ENCODE results near the gene SLC4A5. TPM values are rescaled to one million over a fixed set of nuclear protein-coding genes. Genes with fewer than 3 reads are reported as not detected.

Gene SLC4A5
- total RNA-seq, 1 experiment from 2014 or later: 0.08 TPM

- Histone ChIP-seq H3K4me3 (no peak overlapping the region), H3K9me3 (replicated peaks) (no peaks in the 10 kb centered on the region), H3K27ac (no peak overlapping the region), H3K36me3 (no peaks in the 10 kb centered on the region), H3K27me3 (peaks cover 6% of the 10 kb centered on the region; the same call in 1 of the 2 replicates), H3K4me1 (no peaks in the 10 kb centered on the region; the same call in 1 of the 2 replicates)
- no peak for DNase-seq
Observed at GRCh38 chr2:74316627-74317295, 26.5 kb downstream of the SLC4A5 start.

DNA sequence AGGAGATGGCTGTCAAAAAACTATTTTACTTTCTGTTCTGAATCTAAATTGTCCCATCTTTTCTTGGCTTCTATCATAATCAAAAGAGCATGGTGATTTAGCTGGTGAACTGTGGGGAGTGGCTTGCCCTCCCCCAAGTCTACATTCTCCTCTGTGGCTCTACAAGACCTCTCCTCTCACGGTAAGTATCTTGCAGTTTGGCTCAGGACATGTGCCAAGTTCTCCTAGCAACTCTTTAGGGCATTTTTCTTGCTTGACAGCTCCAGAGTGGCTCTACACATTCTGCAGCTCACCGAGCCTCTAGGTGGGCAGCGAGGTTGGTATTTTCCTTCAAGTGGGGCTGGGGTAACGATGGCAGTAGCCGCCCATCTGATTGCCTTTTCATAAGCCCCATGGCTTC is 29.1 kb downstream of the SLC4A5 start:
- Histone ChIP-seq H3K27ac (no peak overlapping the region), H3K4me1 (no peaks in the 10 kb centered on the region; the same call in 1 of the 2 replicates), H3K4me3 (no peak overlapping the region), H3K36me3 (no peaks in the 10 kb centered on the region), H3K9me3 (replicated peaks) (no peaks in the 10 kb centered on the region), H3K27me3 (peaks cover 6% of the 10 kb centered on the region; the same call in 1 of the 2 replicates)
- DNase-seq: no peak

DNA sequence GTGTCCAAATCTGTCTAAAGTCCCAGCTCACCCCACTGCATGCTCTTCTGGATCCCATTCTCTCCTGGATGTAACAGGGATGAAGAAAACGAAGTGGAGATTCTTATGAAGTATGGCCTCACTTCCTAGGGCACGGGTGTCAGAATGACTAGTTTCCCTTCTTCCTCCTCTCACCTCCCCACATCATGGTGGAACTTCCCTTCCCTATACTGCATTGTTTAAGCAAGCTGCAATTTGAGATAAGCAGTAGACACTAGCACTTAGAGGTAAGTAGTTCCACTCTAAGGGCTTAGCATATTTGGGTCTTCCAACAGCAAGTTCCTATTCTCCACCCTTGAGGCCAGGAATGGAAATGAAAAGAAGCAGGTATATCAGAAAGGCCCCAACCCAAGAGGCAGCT is 29.7 kb downstream of the SLC4A5 start:
- Histone ChIP-seq H3K27me3 (peaks cover 6% of the 10 kb centered on the region; the same call in 1 of the 2 replicates), H3K4me3 (no peak overlapping the region), H3K4me1 (no peaks in the 10 kb centered on the region; the same call in 1 of the 2 replicates), H3K27ac (no peak overlapping the region), H3K36me3 (no peaks in the 10 kb centered on the region), H3K9me3 (replicated peaks) (no peaks in the 10 kb centered on the region)
- no peak for DNase-seq

GRCh38 chr2:74312913-74313312 is 30.3 kb downstream of the SLC4A5 start:
- H3K4me3 ChIP-seq: no peak overlapping the region
- no peaks in the 10 kb centered on the region for H3K36me3 ChIP-seq
- H3K27me3 ChIP-seq: peaks cover 6% of the 10 kb centered on the region; the same call in 1 of the 2 replicates
- H3K4me1 ChIP-seq: no peaks in the 10 kb centered on the region; the same call in 1 of the 2 replicates
- H3K9me3 ChIP-seq (replicated peaks): no peaks in the 10 kb centered on the region
- DNase-seq: no peak
- H3K27ac ChIP-seq: no peak overlapping the region

DNA sequence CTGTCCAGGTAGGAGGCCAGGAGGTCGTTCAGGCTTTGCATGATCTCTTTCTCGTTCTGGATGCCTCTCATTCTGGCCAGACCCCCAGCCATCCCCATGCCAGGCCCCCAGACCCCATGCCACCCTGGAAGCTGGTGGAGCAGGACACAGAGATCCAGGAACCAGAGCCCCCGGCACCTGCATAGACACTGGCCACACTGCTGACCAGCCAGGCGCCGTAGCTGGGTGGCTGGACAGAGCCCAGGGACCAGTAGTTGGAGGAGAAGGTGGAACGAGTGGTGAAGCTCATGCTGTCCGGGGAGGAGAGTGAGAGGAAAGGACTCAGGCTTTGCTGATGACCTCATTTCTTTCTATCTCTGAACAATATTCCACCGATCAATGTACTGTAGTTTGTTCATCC is 35.5 kb downstream of the SLC4A5 start:
- no peak for DNase-seq
- H3K27me3 ChIP-seq: no peaks in the 10 kb centered on the region
- no peaks in the 10 kb centered on the region for H3K9me3 ChIP-seq (replicated peaks)
- no peaks in the 10 kb centered on the region for H3K4me1 ChIP-seq
- H3K36me3 ChIP-seq: no peaks in the 10 kb centered on the region
- H3K4me3 ChIP-seq: no peak overlapping the region
- H3K27ac ChIP-seq: no peak overlapping the region

GRCh38 chr2:74304332-74305148 is 38.7 kb downstream of the SLC4A5 start:
- Histone ChIP-seq H3K4me3 (no peak overlapping the region), H3K4me1 (no peaks in the 10 kb centered on the region), H3K27me3 (no peaks in the 10 kb centered on the region), H3K9me3 (replicated peaks) (no peaks in the 10 kb centered on the region), H3K36me3 (no peaks in the 10 kb centered on the region), H3K27ac (no peak overlapping the region)
- DNase-seq: no peak

DNA sequence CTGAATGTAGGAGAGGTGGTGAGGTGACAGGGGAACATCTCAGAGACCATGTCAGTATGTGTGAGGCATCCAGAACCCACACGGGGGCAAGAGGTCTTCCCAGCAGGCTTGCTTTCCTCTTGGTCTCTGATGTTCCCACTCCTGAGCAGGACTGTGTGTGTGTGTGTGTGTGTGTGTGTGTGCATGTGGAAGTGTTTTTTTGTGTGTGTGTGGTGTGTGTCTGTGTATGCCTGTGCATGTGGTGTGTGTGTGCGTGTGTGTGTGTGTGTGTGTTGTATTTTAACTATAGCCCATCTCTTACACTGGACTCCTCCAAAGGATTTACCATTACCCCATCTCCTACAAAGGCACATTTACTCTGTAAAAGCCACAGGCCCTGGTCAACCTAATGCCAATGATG is 40.4 kb downstream of the SLC4A5 start:
- Histone ChIP-seq H3K36me3 (no peaks in the 10 kb centered on the region), H3K27me3 (no peaks in the 10 kb centered on the region), H3K4me1 (no peaks in the 10 kb centered on the region), H3K4me3 (no peak overlapping the region), H3K27ac (no peak overlapping the region), H3K9me3 (replicated peaks) (no peaks in the 10 kb centered on the region)
- DNase-seq: no peak

GRCh38 chr2:74301262-74301661 is 42.0 kb downstream of the SLC4A5 start:
- Histone ChIP-seq H3K4me3 (no peak overlapping the region), H3K9me3 (replicated peaks) (no peaks in the 10 kb centered on the region), H3K4me1 (no peaks in the 10 kb centered on the region), H3K27ac (no peak overlapping the region), H3K36me3 (no peaks in the 10 kb centered on the region), H3K27me3 (no peaks in the 10 kb centered on the region)
- no peak for DNase-seq

DNA sequence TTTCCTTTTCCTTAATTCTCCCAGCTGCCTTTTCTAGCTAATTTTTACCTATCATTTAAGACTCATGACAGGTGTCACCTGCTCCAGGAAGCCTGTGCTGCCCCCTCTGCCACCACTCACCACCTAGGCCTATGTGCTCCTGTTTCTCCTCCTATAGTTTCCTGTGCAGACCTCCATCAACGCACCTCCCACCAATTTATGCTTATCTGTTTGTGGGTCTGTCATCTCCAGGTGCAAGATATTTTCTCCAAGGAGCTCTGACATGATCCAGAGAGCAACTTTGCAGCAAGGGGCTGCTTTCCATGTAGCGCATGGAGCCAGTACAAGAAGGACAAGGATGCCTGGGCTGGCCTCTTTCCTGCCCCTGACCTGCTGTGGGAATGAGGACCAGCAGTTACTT is 42.7 kb downstream of the SLC4A5 start:
- no peak overlapping the region for H3K27ac ChIP-seq
- no peaks in the 10 kb centered on the region for H3K36me3 ChIP-seq

DNA sequence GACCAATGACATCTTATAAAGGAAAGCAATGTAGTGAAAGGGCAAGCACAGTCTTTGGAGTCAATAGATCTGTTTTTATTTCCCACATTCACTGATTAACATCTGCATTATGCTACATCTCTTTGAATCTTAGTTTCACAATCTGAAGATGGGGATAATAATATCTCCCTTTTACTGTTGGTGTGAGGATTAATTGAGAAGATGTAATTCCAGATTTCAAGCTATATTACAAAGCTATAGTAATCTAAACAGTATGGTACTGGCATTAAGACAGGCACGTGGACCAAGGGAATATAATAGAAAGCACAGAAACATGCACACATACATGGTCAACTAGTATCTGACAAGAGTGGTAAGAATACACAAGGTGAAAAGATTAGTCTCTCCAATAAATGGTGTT is 45.3 kb downstream of the SLC4A5 start:
- Histone ChIP-seq H3K4me3 (no peak overlapping the region), H3K4me1 (no peaks in the 10 kb centered on the region), H3K27ac (no peak overlapping the region), H3K9me3 (replicated peaks) (no peaks in the 10 kb centered on the region), H3K36me3 (no peaks in the 10 kb centered on the region), H3K27me3 (no peaks in the 10 kb centered on the region; the same call in 1 of the 2 replicates)
- no peak for DNase-seq

More for the DNA sequence above, 42.7 kb downstream of the SLC4A5 start:
- no peak for DNase-seq
- Histone ChIP-seq H3K9me3 (replicated peaks) (no peaks in the 10 kb centered on the region), H3K4me1 (no peaks in the 10 kb centered on the region), H3K27me3 (no peaks in the 10 kb centered on the region), H3K4me3 (no peak overlapping the region)

DNA sequence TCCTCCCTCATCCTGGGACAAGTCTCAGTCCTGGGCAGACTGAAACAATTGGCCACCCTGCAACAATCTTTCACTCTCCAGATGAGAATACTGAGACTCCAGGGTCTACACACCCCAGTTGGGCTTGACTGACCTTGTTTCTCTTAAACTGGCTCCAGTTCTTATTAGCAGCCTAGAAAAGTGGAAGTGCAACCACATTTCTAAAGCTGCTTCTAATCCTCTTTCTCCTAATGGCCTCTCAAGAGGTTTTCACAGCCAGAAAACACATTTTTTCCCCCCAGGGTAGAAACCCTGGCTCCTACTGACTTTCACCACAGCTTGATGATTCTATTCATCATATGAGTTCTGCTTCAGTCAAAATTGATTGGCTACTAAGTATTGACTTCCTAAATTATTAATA is 45.8 kb downstream of the SLC4A5 start:
- Histone ChIP-seq H3K4me1 (no peaks in the 10 kb centered on the region), H3K4me3 (no peak overlapping the region), H3K27me3 (no peaks in the 10 kb centered on the region; the same call in 1 of the 2 replicates), H3K36me3 (no peaks in the 10 kb centered on the region), H3K27ac (no peak overlapping the region), H3K9me3 (replicated peaks) (no peaks in the 10 kb centered on the region)
- no peak for DNase-seq

DNA sequence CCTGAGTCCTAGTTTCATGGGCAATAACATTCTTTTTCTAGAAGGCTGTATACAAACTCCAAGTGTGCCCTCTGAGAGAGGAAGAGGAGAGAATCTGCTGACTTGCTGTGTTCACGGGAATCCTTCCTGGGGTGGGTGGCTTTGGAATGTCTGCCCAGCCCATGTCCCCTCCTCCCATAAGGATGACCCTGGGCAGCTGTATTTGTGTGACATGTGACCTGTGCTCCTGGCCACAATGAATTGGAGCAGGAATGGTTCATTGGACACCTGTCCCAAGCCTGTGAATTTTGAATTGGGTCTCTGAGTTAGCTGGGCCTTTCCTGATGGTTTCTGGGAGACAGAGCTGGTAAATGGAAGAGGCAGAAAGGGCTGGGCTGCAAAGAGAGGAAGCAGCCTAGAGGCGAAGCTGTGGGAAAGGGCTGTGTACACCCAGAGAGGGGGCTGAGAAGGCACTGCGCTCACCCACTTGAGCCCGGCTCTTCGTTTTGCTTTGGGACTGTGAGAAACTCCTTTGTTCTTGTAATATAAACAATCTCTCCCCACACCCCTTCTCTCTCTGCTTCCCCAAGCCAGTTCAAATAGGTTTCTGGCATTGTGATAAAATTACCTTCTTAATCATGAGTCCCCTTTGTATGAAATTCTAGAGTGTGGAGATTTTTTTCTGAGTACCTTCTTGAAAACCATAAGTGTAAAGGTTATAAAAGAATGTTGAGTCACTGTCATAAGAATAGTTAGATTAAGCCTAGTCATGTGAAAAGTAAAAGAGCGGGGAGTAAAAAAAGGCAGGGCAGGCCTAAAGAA is 49.8 kb downstream of the SLC4A5 start:
- Histone ChIP-seq H3K27me3 (no peaks in the 10 kb centered on the region; the same call in 1 of the 2 replicates), H3K9me3 (replicated peaks) (no peaks in the 10 kb centered on the region), H3K27ac (no peak overlapping the region), H3K4me3 (no peak overlapping the region), H3K4me1 (no peaks in the 10 kb centered on the region), H3K36me3 (no peaks in the 10 kb centered on the region)
- DNase-seq: peak in 1 of 2 experiments; percentile 13

- no peak for DNase-seq
- no peaks in the 10 kb centered on the region for H3K36me3 ChIP-seq
- H3K9me3 ChIP-seq (replicated peaks): no peaks in the 10 kb centered on the region
- no peak overlapping the region for H3K27ac ChIP-seq
- no peaks in the 10 kb centered on the region; the same call in 1 of the 2 replicates for H3K27me3 ChIP-seq
- no peak overlapping the region for H3K4me3 ChIP-seq
- no peaks in the 10 kb centered on the region for H3K4me1 ChIP-seq
Observed at GRCh38 chr2:74292751-74293150, 50.5 kb downstream of the SLC4A5 start.

GRCh38 chr2:74291886-74292621 is 51.2 kb downstream of the SLC4A5 start:
- no peak overlapping the region for H3K27ac ChIP-seq

More at GRCh38 chr2:74291886-74292621, 51.2 kb downstream of the SLC4A5 start:
- Histone ChIP-seq H3K36me3 (no peaks in the 10 kb centered on the region), H3K4me1 (no peaks in the 10 kb centered on the region), H3K27me3 (no peaks in the 10 kb centered on the region; the same call in 1 of the 2 replicates), H3K4me3 (no peak overlapping the region), H3K9me3 (replicated peaks) (no peaks in the 10 kb centered on the region)
- no peak for DNase-seq

Data from SJCRH30 (cell line).